ENCODE data around the gene CA10. TPM values are rescaled to one million over a fixed set of nuclear protein-coding genes. Genes with fewer than 3 reads are reported as not detected.

The CA10 gene
- total and polyA plus RNA-seq, 2 experiments from 2014 or later, result 0.33 TPM; not detected in 1

- Histone ChIP-seq H3K27ac (no peak overlapping the region), H3K4me2 (no peak overlapping the region), H3K4me3 (no peak overlapping the region), H3K9me2 (replicated peaks; ENCODE audit: insufficient read depth) (no peaks in the 10 kb centered on the region), H3K9me3 (ENCODE audit: low read depth) (no peaks in the 10 kb centered on the region), H3K27me3 (no peaks in the 10 kb centered on the region), H3K36me3 (replicated peaks; ENCODE audit: insufficient read depth, low read depth) (no peaks in the 10 kb centered on the region), H3K4me1 (ENCODE audit: insufficient read depth) (no peaks in the 10 kb centered on the region), H3K79me2 (no peaks in the 10 kb centered on the region), H4K20me1 (ENCODE audit: insufficient read depth, poor library complexity, severe bottlenecking) (no peaks in the 10 kb centered on the region), H2AFZ (no peak overlapping the region)
- DNase-seq (ENCODE audit: low spot score), result no peak
- WGBS (ENCODE audit: low lambda C conversion rate, missing lambda C conversion rate), result 84% methylated on average over 10 of the region's 10 CpGs
- TF ChIP-seq CTCF (IDR thresholded peaks at IDR 0.05; ENCODE audit: poor library complexity) (no peak), EZH2phosphoT487 (IDR thresholded peaks at IDR 0.05; ENCODE audit: low read depth, severe bottlenecking, unreplicated experiment) (no peak), EZH2 (IDR thresholded peaks at IDR 0.05; ENCODE audit: borderline replicate concordance) (no peak)
Measured at GRCh38 chr17:51683291-51683690, 475.2 kb downstream of the CA10 start.

GRCh38 chr17:51682115-51682514, 476.4 kb downstream of the CA10 start:
- Histone ChIP-seq H3K4me1 (ENCODE audit: insufficient read depth) (no peaks in the 10 kb centered on the region), H3K9me2 (replicated peaks; ENCODE audit: insufficient read depth) (no peaks in the 10 kb centered on the region), H2AFZ (no peak overlapping the region), H3K36me3 (replicated peaks; ENCODE audit: insufficient read depth, low read depth) (no peaks in the 10 kb centered on the region), H3K27me3 (no peaks in the 10 kb centered on the region), H3K4me3 (no peak overlapping the region), H3K9me3 (ENCODE audit: low read depth) (no peaks in the 10 kb centered on the region), H3K79me2 (no peaks in the 10 kb centered on the region), H4K20me1 (ENCODE audit: insufficient read depth, poor library complexity, severe bottlenecking) (no peaks in the 10 kb centered on the region), H3K27ac (no peak overlapping the region), H3K4me2 (no peak overlapping the region)
- no peak for DNase-seq (ENCODE audit: low spot score)
- no peak for TF ChIP-seq EZH2phosphoT487 (IDR thresholded peaks at IDR 0.05; ENCODE audit: low read depth, severe bottlenecking, unreplicated experiment)
- TF ChIP-seq CTCF (IDR thresholded peaks at IDR 0.05; ENCODE audit: poor library complexity), result no peak
- 83% methylated on average over 5 of the region's 5 CpGs for WGBS (ENCODE audit: low lambda C conversion rate, missing lambda C conversion rate)

DNA sequence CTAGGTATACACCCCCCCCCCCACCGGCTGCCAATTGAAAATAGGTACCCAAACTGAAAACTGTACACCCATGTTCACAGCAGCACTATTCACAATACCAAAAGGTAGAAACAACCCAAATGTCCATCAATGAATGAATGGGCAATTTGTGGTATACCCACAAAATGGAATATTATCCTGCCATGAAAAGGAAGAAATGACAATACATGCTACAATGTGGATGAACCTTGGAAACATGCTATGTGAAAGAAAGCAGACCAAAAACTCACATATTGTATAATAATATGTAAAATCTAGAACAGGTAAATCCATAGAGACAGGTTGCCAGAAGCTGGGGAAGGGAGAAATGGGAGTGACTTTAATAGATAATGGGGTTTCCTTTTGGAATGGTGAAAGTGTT, 480.6 kb downstream of the CA10 start:
- Histone ChIP-seq H3K36me3 (replicated peaks; ENCODE audit: insufficient read depth, low read depth) (no peaks in the 10 kb centered on the region), H3K9me2 (replicated peaks; ENCODE audit: insufficient read depth) (no peaks in the 10 kb centered on the region), H3K4me3 (no peak overlapping the region)

More for the DNA sequence above, 480.6 kb downstream of the CA10 start:
- TF ChIP-seq CTCF (IDR thresholded peaks at IDR 0.05; ENCODE audit: poor library complexity) (no peak), EZH2 (IDR thresholded peaks at IDR 0.05; ENCODE audit: borderline replicate concordance) (no peak), EZH2phosphoT487 (IDR thresholded peaks at IDR 0.05; ENCODE audit: low read depth, severe bottlenecking, unreplicated experiment) (no peak)
- Histone ChIP-seq H3K79me2 (no peaks in the 10 kb centered on the region), H3K27me3 (no peaks in the 10 kb centered on the region), H4K20me1 (ENCODE audit: insufficient read depth, poor library complexity, severe bottlenecking) (no peaks in the 10 kb centered on the region), H3K4me1 (ENCODE audit: insufficient read depth) (no peaks in the 10 kb centered on the region), H3K9me3 (ENCODE audit: low read depth) (no peaks in the 10 kb centered on the region), H3K4me2 (no peak overlapping the region), H3K27ac (no peak overlapping the region), H2AFZ (no peak overlapping the region)
- WGBS (ENCODE audit: low lambda C conversion rate, missing lambda C conversion rate), result 96% methylated on average over 1 of the region's 1 CpG
- no peak for DNase-seq (ENCODE audit: low spot score)
